ENCODE data around the gene SLX4IP. TPM values are rescaled to one million over a fixed set of nuclear protein-coding genes. Genes with fewer than 3 reads are reported as not detected.

Gene SLX4IP
- total RNA-seq, 1 experiment from 2014 or later, result 6.4 TPM

DNA sequence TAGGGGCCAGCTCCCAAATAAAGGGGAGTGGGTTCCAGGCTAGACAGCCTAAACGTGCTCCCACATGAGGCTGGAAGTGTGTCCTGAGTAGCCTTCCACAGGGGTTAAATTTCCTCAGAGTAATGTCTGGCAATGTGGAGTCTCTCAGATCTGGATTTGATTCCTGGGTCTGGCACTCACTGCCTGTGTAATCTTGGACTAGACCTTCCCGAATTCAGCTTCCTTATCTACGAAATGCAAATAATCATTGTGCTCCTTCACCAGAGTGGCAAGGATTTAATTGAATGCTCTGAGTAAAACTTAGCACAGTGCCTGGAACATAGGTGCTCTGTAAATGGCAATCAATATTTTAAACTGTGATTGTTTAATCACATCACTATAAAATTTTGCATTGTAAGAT lies 114.4 kb downstream of the SLX4IP start:
- no peaks in the 10 kb centered on the region for H3K27me3 ChIP-seq (ENCODE audit: low read length)
- H3K79me2 ChIP-seq (ENCODE audit: low read length), result peaks cover 6% of the 10 kb centered on the region; the same call in 1 of the 2 replicates
- no peaks in the 10 kb centered on the region for H3K9me2 ChIP-seq (replicated peaks; ENCODE audit: low read length)
- H3K4me1 ChIP-seq (ENCODE audit: insufficient read depth, low read length), result peaks cover 31% of the 10 kb centered on the region
- no peak overlapping the region for H3K4me3 ChIP-seq (ENCODE audit: low read length)
- no peak overlapping the region for H3K27ac ChIP-seq (ENCODE audit: low read length)
- CTCF ChIA-PET, result no interaction called here
- DNase-seq (no peak), ATAC-seq (no peak)
- H4K20me1 ChIP-seq (ENCODE audit: low read length), result no peaks in the 10 kb centered on the region
- POLR2A ChIA-PET (ENCODE audit: unreplicated experiment), result interaction anchor here (0.6 kb wide), 1 partner anchor 203 kb away, joined by 16 read pairs; no protein-coding TSS in a partner anchor
- no peak overlapping the region for H2AFZ ChIP-seq (ENCODE audit: low read length)
- BruUV-seq (replicated peaks), result no TSS peak
- intact Hi-C loops (cut with micrococcal nuclease), result no loop called here
- H3K9me3 ChIP-seq (ENCODE audit: low read length), result no peaks in the 10 kb centered on the region
- TF ChIP-seq, protein P1, sequence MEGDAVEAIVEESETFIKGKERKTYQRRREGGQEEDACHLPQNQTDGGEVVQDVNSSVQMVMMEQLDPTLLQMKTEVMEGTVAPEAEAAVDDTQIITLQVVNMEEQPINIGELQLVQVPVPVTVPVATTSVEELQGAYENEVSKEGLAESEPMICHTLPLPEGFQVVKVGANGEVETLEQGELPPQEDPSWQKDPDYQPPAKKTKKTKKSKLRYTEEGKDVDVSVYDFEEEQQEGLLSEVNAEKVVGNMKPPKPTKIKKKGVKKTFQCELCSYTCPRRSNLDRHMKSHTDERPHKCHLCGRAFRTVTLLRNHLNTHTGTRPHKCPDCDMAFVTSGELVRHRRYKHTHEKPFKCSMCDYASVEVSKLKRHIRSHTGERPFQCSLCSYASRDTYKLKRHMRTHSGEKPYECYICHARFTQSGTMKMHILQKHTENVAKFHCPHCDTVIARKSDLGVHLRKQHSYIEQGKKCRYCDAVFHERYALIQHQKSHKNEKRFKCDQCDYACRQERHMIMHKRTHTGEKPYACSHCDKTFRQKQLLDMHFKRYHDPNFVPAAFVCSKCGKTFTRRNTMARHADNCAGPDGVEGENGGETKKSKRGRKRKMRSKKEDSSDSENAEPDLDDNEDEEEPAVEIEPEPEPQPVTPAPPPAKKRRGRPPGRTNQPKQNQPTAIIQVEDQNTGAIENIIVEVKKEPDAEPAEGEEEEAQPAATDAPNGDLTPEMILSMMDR (conservative IDR thresholded peaks at IDR 0.05; ENCODE audit: low read depth, low read length), result no peak
- no peak overlapping the region for H3K9ac ChIP-seq (ENCODE audit: low read length)
- no peaks in the 10 kb centered on the region for H3F3A ChIP-seq (ENCODE audit: low read length, unreplicated experiment)
- no peak overlapping the region for H3K4me2 ChIP-seq (ENCODE audit: low read length)
- H3K36me3 ChIP-seq (ENCODE audit: low read depth, low read length), result no peaks in the 10 kb centered on the region

DNA sequence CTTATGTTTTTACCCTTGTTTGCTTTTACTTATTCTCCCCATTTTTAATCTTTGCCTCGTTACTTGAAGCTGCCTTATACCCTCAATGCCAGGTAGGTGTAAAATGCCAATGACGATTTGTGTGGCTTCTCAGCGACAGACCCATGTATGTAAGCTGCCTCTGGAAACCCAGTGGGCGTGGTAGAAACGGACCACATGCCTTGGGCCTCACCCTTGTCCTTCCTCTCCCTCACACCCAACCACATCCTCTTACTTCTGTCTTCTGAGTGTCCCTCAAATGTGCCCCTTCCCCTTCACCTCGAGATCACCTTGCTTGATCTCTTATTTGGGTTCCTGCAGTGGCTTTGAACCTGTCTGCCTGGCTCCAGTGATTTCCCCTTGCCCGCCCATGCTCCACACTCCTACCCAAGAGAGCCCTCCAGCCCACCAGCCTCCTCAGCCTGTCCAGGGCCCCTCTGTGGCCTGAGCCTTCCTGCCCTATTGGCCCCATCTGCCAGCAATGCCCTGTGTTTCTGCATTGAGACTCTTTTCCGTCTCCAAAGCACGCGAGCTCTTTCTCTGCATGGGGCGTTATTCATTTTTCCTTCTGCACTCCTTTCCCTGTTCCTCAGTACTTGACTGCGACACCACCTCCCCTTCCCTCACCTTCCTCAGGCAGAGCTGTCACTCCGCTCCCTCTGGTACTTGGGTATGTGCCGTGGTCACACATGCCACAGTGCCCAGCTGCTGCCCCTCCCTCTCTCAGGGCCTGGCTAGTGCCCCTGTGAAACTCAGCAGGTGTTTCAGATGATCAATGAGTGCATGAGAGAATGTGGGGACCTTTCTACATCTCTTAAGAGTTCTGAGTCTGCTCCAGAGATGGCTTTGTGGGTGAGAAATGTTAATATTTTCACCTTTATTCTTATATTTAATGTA lies 115.4 kb downstream of the SLX4IP start:
- Histone ChIP-seq H3K27me3 (ENCODE audit: low read length) (no peaks in the 10 kb centered on the region), H3K27ac (ENCODE audit: low read length) (no peak overlapping the region), H3K9me3 (ENCODE audit: low read length) (no peaks in the 10 kb centered on the region), H4K20me1 (ENCODE audit: low read length) (no peaks in the 10 kb centered on the region), H3K36me3 (ENCODE audit: low read depth, low read length) (no peaks in the 10 kb centered on the region), H3K79me2 (ENCODE audit: low read length) (peaks cover 15% of the 10 kb centered on the region; the same call in 1 of the 2 replicates), H3F3A (ENCODE audit: low read length, unreplicated experiment) (no peaks in the 10 kb centered on the region), H2AFZ (ENCODE audit: low read length) (no peak overlapping the region), H3K9me2 (replicated peaks; ENCODE audit: low read length) (no peaks in the 10 kb centered on the region), H3K9ac (ENCODE audit: low read length) (no peak overlapping the region), H3K4me3 (ENCODE audit: low read length) (no peak overlapping the region), H3K4me1 (ENCODE audit: insufficient read depth, low read length) (peaks cover 38% of the 10 kb centered on the region), H3K4me2 (ENCODE audit: low read length) (no peak overlapping the region)
- intact Hi-C loops (cut with micrococcal nuclease), result loop anchor here (5.0 to 10.0 kb wide), 4 partner anchors 87 to 474 kb away; no protein-coding TSS in a partner anchor
- BruUV-seq (replicated peaks), result no TSS peak
- ChIA-PET POLR2A (ENCODE audit: unreplicated experiment) (no interaction called here), CTCF (no interaction called here)
- ATAC-seq (no peak), DNase-seq (no peak)
- TF ChIP-seq EZH2 (IDR thresholded peaks at IDR 0.05; ENCODE audit: low read length, unreplicated experiment) (no peak), EZH2phosphoT487 (IDR thresholded peaks at IDR 0.05; ENCODE audit: borderline replicate concordance, low read length) (no peak)
- TF ChIP-seq, protein P1 (conservative IDR thresholded peaks at IDR 0.05; ENCODE audit: low read depth, low read length), result no peak

All from PC-3 (cell line).